Skin of body (tissue), 2 donors: ENCODE results near the gene HNRNPC. TPM values are rescaled to one million over a fixed set of nuclear protein-coding genes. Genes with fewer than 3 reads are reported as not detected.
A peak's percentile ranks its signal among the peaks of the same experiment; 100 is the strongest.
"Not testable (repeated sequence)": the region's sequence is repeated elsewhere in the genome, so short reads cannot be mapped to it uniquely, and the experiment has no call there.

Experiments used
- DNase-seq: peaks from one replicate; lab custom pipeline; 2025; lab: John Stamatoyannopoulos, UW
- total RNA-seq: library from RNA; depleted of rRNA; stranded (reverse); fragments of >200 nt; gene quantifications from one replicate; pipeline ENCODE4 v1.2.3, GENCODE V29; 2014

Gene HNRNPC
- total RNA-seq, 1 donor from 2014 or later: 415 TPM

- not testable (repeated sequence) for DNase-seq
Measured at GRCh38 chr14:21272661-21273060, 3.4 kb upstream of the HNRNPC start.

- peak; percentile 53 for DNase-seq
Measured at GRCh38 chr14:21268617-21269251, 508 bp downstream of the HNRNPC start.

GRCh38 chr14:21267886-21268616, 1.2 kb downstream of the HNRNPC start:
- no peak for DNase-seq

GRCh38 chr14:21267431-21267845, 1.8 kb downstream of the HNRNPC start:
- DNase-seq: no peak

GRCh38 chr14:21264025-21264801, 5.0 kb downstream of the HNRNPC start:
- no peak for DNase-seq

- DNase-seq: no peak
Measured at GRCh38 chr14:21263284-21264024, 5.8 kb downstream of the HNRNPC start.

GRCh38 chr14:21262410-21262809, 6.8 kb downstream of the HNRNPC start:
- no peak for DNase-seq

GRCh38 chr14:21261824-21262223, 7.4 kb downstream of the HNRNPC start:
- no peak for DNase-seq

GRCh38 chr14:21258889-21259787, 10.1 kb downstream of the HNRNPC start:
- DNase-seq: no peak

GRCh38 chr14:21258005-21258888, 11.0 kb downstream of the HNRNPC start:
- DNase-seq: no peak

GRCh38 chr14:21257394-21257909, 11.8 kb downstream of the HNRNPC start:
- no peak for DNase-seq

- DNase-seq: no peak
Measured at GRCh38 chr14:21256539-21257393, 12.5 kb downstream of the HNRNPC start.

- DNase-seq: not testable (repeated sequence)
Measured at GRCh38 chr14:21256102-21256447, 13.2 kb downstream of the HNRNPC start.

- no peak for DNase-seq
Measured at GRCh38 chr14:21255385-21256101, 13.7 kb downstream of the HNRNPC start.

GRCh38 chr14:21252149-21252548, 17.1 kb downstream of the HNRNPC start:
- no peak for DNase-seq

- DNase-seq: no peak
Measured at GRCh38 chr14:21251215-21251614, 18.0 kb downstream of the HNRNPC start.

GRCh38 chr14:21248739-21249411, 20.4 kb downstream of the HNRNPC start:
- DNase-seq: no peak
